Upper lobe of right lung (tissue), 1 donor: ENCODE measurements around the gene KIFBP. TPM values are rescaled to one million over a fixed set of nuclear protein-coding genes. Genes with fewer than 3 reads are reported as not detected.

Source experiments
- ATAC-seq: fragments of 200-7000 bp; cut with Tn5 transposase; one replicate; pipeline ENCODE4 v1.9.1; 2020; ENCODE audit warnings: mild to moderate bottlenecking, moderate library complexity
- DNase-seq: peaks from one replicate; pipeline ENCODE4 v3.0.0-alpha.2; 2020
- H3K27ac ChIP-seq: fragments of 200-600 bp; one replicate; pipeline ENCODE4 v1.8.0; 2022
- H3K27me3 ChIP-seq: fragments of 200-600 bp; one replicate; pipeline ENCODE4 v1.8.0; 2022; ENCODE audit warnings: mild to moderate bottlenecking
- H3K36me3 ChIP-seq: fragments of 200-600 bp; one replicate; pipeline ENCODE4 v1.8.0; 2022
- H3K4me1 ChIP-seq: fragments of 200-600 bp; one replicate; pipeline ENCODE4 v1.8.0; 2022
- H3K4me3 ChIP-seq: fragments of 200-600 bp; one replicate; pipeline ENCODE4 v1.8.0; 2022; ENCODE audit warnings: mild to moderate bottlenecking
- H3K9me3 ChIP-seq: fragments of 200-600 bp; one replicate; pipeline ENCODE4 v1.8.0; 2022
- CTCF ChIP-seq: fragments of 200-600 bp; IDR thresholded peaks from one replicate; pipeline ENCODE4 v1.8.0; 2022; ENCODE audit warnings: antibody characterized with exemption
- intact Hi-C: fragments of 100-400 bp; cut with DNase I; formaldehyde crosslinking; loops from one replicate; pipeline ENCODE4 v1.11.0; 2022
- total RNA-seq: library from RNA; stranded (reverse); fragmentation: NEBNext Ultra II Directional; extraction: Animal tissue kit (Norgen Biotek cat#: 25700); gene quantifications from one replicate; pipeline ENCODE4 v1.2.1, GENCODE V29; 2021
- donor health status: DM: no; HTN: yes; CAD: no; lungs with severe emphysema.

KIFBP gene
- total RNA-seq, 1 donor from 2014 or later = 21.4 TPM

GRCh38 chr10:69055241-69055640, 66.6 kb downstream of the KIFBP start:
- ATAC-seq = no peak
- H3K4me1 ChIP-seq = peaks cover 24% of the 10 kb centered on the region
- H3K27me3 ChIP-seq = no peaks in the 10 kb centered on the region
- intact Hi-C loops = no loop called here
- no peak overlapping the region for H3K27ac ChIP-seq
- no peak for DNase-seq
- no peaks in the 10 kb centered on the region for H3K36me3 ChIP-seq
- H3K9me3 ChIP-seq = no peaks in the 10 kb centered on the region
- no peak overlapping the region for H3K4me3 ChIP-seq
- no peak for TF ChIP-seq CTCF

- Histone ChIP-seq H3K27me3 (no peaks in the 10 kb centered on the region), H3K36me3 (no peaks in the 10 kb centered on the region), H3K27ac (peak overlapping the region; percentile 73), H3K4me1 (peaks cover 29% of the 10 kb centered on the region), H3K4me3 (no peak overlapping the region), H3K9me3 (no peaks in the 10 kb centered on the region)
- peak; percentile 79 for DNase-seq
- intact Hi-C loops = no loop called here
- peak; percentile 84 for ATAC-seq
- TF ChIP-seq CTCF = no peak
Observed at GRCh38 chr10:69056129-69056528, 67.5 kb downstream of the KIFBP start.

- peak overlapping the region; percentile 16 for H3K4me3 ChIP-seq
- H3K4me1 ChIP-seq = peaks cover 32% of the 10 kb centered on the region
- peak overlapping the region; percentile 73 for H3K27ac ChIP-seq
- DNase-seq = no peak
- H3K27me3 ChIP-seq = no peaks in the 10 kb centered on the region
- H3K36me3 ChIP-seq = no peaks in the 10 kb centered on the region
- no peak for TF ChIP-seq CTCF
- ATAC-seq = no peak
- intact Hi-C loops = no loop called here
- no peaks in the 10 kb centered on the region for H3K9me3 ChIP-seq
Observed at GRCh38 chr10:69056536-69057260, 68.1 kb downstream of the KIFBP start.

- peak overlapping the region; percentile 16 for H3K4me3 ChIP-seq
Observed at GRCh38 chr10:69057261-69057950, 68.8 kb downstream of the KIFBP start.

GRCh38 chr10:69057951-69058297, 69.3 kb downstream of the KIFBP start:
- Histone ChIP-seq H3K27me3 (no peaks in the 10 kb centered on the region), H3K9me3 (no peaks in the 10 kb centered on the region), H3K27ac (peak overlapping the region; percentile 73), H3K4me1 (peaks cover 43% of the 10 kb centered on the region), H3K4me3 (no peak overlapping the region), H3K36me3 (no peaks in the 10 kb centered on the region)
- DNase-seq = no peak
- no peak for TF ChIP-seq CTCF
- ATAC-seq = no peak
- intact Hi-C loops = no loop called here

More at GRCh38 chr10:69057261-69057950, 68.8 kb downstream of the KIFBP start:
- intact Hi-C loops = no loop called here
- Histone ChIP-seq H3K9me3 (no peaks in the 10 kb centered on the region), H3K36me3 (no peaks in the 10 kb centered on the region), H3K4me1 (peaks cover 39% of the 10 kb centered on the region), H3K27me3 (no peaks in the 10 kb centered on the region), H3K27ac (peak overlapping the region; percentile 73)
- TF ChIP-seq CTCF = peak; percentile 29
- peak; percentile 56 for ATAC-seq
- peak; percentile 80 for DNase-seq
